ENCODE data around the gene DGKZ.
"Not testable (repeated sequence)": the region's sequence is repeated elsewhere in the genome, so short reads cannot be mapped to it uniquely, and the experiment has no call there.

DNA sequence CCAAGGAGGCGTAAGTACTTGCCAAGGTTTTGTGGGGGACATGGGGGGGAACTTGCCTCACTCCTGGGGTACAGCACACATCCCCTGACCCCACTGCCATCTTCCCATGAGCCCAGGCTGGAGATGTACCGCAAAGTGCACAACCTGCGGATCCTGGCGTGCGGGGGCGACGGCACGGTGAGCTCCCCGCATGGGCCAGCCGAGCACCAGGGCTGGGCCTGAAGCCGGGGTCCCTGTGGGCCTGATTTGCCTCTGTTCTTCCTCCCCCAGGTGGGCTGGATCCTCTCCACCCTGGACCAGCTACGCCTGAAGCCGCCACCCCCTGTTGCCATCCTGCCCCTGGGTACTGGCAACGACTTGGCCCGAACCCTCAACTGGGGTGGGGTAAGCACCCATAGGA lies 25.2 kb downstream of the DGKZ start:
- TF ChIP-seq, protein P1, sequence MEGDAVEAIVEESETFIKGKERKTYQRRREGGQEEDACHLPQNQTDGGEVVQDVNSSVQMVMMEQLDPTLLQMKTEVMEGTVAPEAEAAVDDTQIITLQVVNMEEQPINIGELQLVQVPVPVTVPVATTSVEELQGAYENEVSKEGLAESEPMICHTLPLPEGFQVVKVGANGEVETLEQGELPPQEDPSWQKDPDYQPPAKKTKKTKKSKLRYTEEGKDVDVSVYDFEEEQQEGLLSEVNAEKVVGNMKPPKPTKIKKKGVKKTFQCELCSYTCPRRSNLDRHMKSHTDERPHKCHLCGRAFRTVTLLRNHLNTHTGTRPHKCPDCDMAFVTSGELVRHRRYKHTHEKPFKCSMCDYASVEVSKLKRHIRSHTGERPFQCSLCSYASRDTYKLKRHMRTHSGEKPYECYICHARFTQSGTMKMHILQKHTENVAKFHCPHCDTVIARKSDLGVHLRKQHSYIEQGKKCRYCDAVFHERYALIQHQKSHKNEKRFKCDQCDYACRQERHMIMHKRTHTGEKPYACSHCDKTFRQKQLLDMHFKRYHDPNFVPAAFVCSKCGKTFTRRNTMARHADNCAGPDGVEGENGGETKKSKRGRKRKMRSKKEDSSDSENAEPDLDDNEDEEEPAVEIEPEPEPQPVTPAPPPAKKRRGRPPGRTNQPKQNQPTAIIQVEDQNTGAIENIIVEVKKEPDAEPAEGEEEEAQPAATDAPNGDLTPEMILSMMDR (IDR thresholded peaks at IDR 0.05), result not testable (repeated sequence)
- not testable (repeated sequence) for TF ChIP-seq POLR2A (IDR thresholded peaks at IDR 0.05)

Data from vagina (tissue), 2 donors.